GM23338 (cell line): ENCODE results near the gene DMD. TPM values are rescaled to one million over a fixed set of nuclear protein-coding genes. Genes with fewer than 3 reads are reported as not detected.

Experiments
- ATAC-seq: fragments of 200-7000 bp; cut with Tn5 transposase; 3 replicates; pipeline ENCODE4 v1.9.1; 2020
- DNase-seq: peaks from one replicate; pipeline ENCODE4 v3.0.0-alpha.2; 2015; ENCODE audit warnings: low spot score
- H2AFZ ChIP-seq: fragments of 200-600 bp; sonication (generic); 2 replicates; pipeline ENCODE4 v1.8.0; 2016; ENCODE audit warnings: antibody characterized with exemption, mild to moderate bottlenecking, moderate library complexity
- H3F3A ChIP-seq: fragments of 200-600 bp; sonication (generic); replicated peaks from 2 replicates; pipeline ENCODE4 v1.8.0; 2017; ENCODE audit warnings: antibody characterized with exemption, mixed run types, low read depth
- H3K27ac ChIP-seq: fragments of 200-600 bp; sonication (generic); 2 replicates; pipeline ENCODE4 v1.6.1; 2016; ENCODE audit warnings: low read depth
- H3K27me3 ChIP-seq: fragments of 200-600 bp; sonication (generic); 2 replicates; pipeline ENCODE4 v1.8.0; 2016; ENCODE audit warnings: mild to moderate bottlenecking, mixed run types, moderate library complexity; ENCODE audit not compliant: insufficient read depth
- H3K36me3 ChIP-seq: fragments of 200-600 bp; sonication (generic); 2 replicates; pipeline ENCODE4 v1.8.0; 2016; ENCODE audit warnings: mild to moderate bottlenecking; ENCODE audit not compliant: insufficient read depth
- H3K4me1 ChIP-seq: fragments of 200-600 bp; sonication (generic); 2 replicates; pipeline ENCODE4 v1.8.0; 2016; ENCODE audit warnings: mild to moderate bottlenecking, moderate library complexity; ENCODE audit not compliant: insufficient read depth
- H3K4me2 ChIP-seq: fragments of 200-600 bp; sonication (generic); 2 replicates; pipeline ENCODE4 v1.7.1; 2017; ENCODE audit warnings: mixed run types
- H3K4me3 ChIP-seq: fragments of 200-600 bp; sonication (generic); 2 replicates; pipeline ENCODE4 v1.6.1; 2016; ENCODE audit warnings: mixed run types
- H3K79me2 ChIP-seq: fragments of 200-600 bp; sonication (generic); replicated peaks from 2 replicates; pipeline ENCODE4 v1.8.0; 2017; ENCODE audit warnings: mild to moderate bottlenecking; ENCODE audit not compliant: insufficient read depth
- H3K9me2 ChIP-seq: fragments of 200-600 bp; sonication (generic); 2 replicates; pipeline ENCODE4 v1.8.0; 2017; ENCODE audit not compliant: insufficient read depth
- H4K20me1 ChIP-seq: fragments of 200-600 bp; sonication (generic); replicated peaks from 2 replicates; pipeline ENCODE4 v1.8.0; 2017; ENCODE audit warnings: mild to moderate bottlenecking; ENCODE audit not compliant: insufficient read depth
- H3K27ac Mint-ChIP-seq: 2 replicates; pipeline ENCODE4 v1.8.0; 2020; ENCODE audit warnings: inconsistent platforms, mild to moderate bottlenecking, moderate library complexity, mixed read lengths
- H3K27me3 Mint-ChIP-seq: 3 replicates; pipeline ENCODE4 v1.8.0; 2022; ENCODE audit warnings: low read depth, mild to moderate bottlenecking, moderate library complexity, mixed read lengths, inconsistent platforms; ENCODE audit not compliant: insufficient read depth, poor library complexity
- H3K36me3 Mint-ChIP-seq: 3 replicates; pipeline ENCODE4 v1.8.0; 2021; ENCODE audit warnings: low read depth, mild to moderate bottlenecking, inconsistent platforms, moderate library complexity, mixed read lengths
- H3K4me1 Mint-ChIP-seq: 3 replicates; pipeline ENCODE4 v1.8.0; 2020; ENCODE audit warnings: mild to moderate bottlenecking, inconsistent platforms, mixed read lengths
- H3K4me3 Mint-ChIP-seq: 3 replicates; pipeline ENCODE4 v1.8.0; 2021; ENCODE audit warnings: moderate library complexity, mild to moderate bottlenecking, inconsistent platforms, mixed read lengths
- H3K9me3 Mint-ChIP-seq: 3 replicates; pipeline ENCODE4 v1.8.0; 2020; ENCODE audit warnings: moderate library complexity, mild to moderate bottlenecking, inconsistent platforms, mixed read lengths
- CREB1 ChIP-seq: fragments of 250-450 bp; sonication (Bioruptor Pico); IDR thresholded peaks from 2 replicates; pipeline ENCODE4 v1.5.0; 2020; ENCODE audit warnings: low read depth, mild to moderate bottlenecking, moderate library complexity
- EZH2 ChIP-seq: fragments of 200-600 bp; sonication (generic); IDR thresholded peaks from one replicate; pipeline ENCODE4 v1.8.0; 2017; ENCODE audit warnings: antibody characterized with exemption, mild to moderate bottlenecking, low read depth; ENCODE audit not compliant: unreplicated experiment
- EZH2phosphoT487 ChIP-seq: fragments of 200-600 bp; sonication (generic); IDR thresholded peaks from one replicate; pipeline ENCODE4 v1.8.1; 2018; ENCODE audit warnings: antibody characterized with exemption; ENCODE audit not compliant: unreplicated experiment
- JUNB ChIP-seq: IDR thresholded peaks from one replicate; pipeline ENCODE4 v1.6.1; 2016; ENCODE audit warnings: antibody characterized with exemption; ENCODE audit not compliant: unreplicated experiment
- NANOG ChIP-seq: IDR thresholded peaks from 2 replicates; pipeline ENCODE4 v1.6.1; 2016; ENCODE audit warnings: antibody characterized with exemption, borderline replicate concordance
- POLR2AphosphoS5 ChIP-seq: IDR thresholded peaks from 2 replicates; pipeline ENCODE4 v1.6.1; 2016; ENCODE audit warnings: antibody characterized with exemption, low read depth
- STAT1 ChIP-seq: IDR thresholded peaks from one replicate; pipeline ENCODE4 v1.6.1; 2016; ENCODE audit warnings: antibody characterized with exemption; ENCODE audit not compliant: unreplicated experiment
- ZNF114 ChIP-seq: fragments of 250-450 bp; sonication (Bioruptor Pico); IDR thresholded peaks from 2 replicates; pipeline ENCODE4 v1.5.0; 2020; ENCODE audit warnings: mild to moderate bottlenecking, moderate library complexity
- ZNF331 ChIP-seq: fragments of 250-450 bp; sonication (Bioruptor Pico); IDR thresholded peaks from 2 replicates; pipeline ENCODE4 v1.5.0; 2020; ENCODE audit warnings: low read depth, mild to moderate bottlenecking, moderate library complexity
- polyA plus RNA-seq: library from polyadenylated mRNA; unstranded; fragments of >200 nt; fragmentation: Nextera tagmentation; extraction: Ambion mirVana; gene quantifications from 2 replicates; pipeline ENCODE4 v1.2.1, GENCODE V29; 2016
- total RNA-seq: library from RNA; depleted of rRNA; stranded (reverse); fragments of >200 nt; shearing (Covaris generic); gene quantifications from 2 replicates; pipeline ENCODE4 v1.2.3, GENCODE V29; 2014
- TF ChIP-seq, protein P1 (sequence below), 2 experiments: fragments of 200-600 bp in 1 of 2; sonication (generic) in 1 of 2; conservative IDR thresholded peaks; 2 replicates each; pipeline versions ENCODE4 v1.5.1 to v1.6.1; 2016 to 2017; ENCODE audit warnings: antibody characterized with exemption in 2 of 2, low read depth in 2 of 2, mild to moderate bottlenecking in 2 of 2, moderate library complexity in 1 of 2
- TF ChIP-seq, protein P2 (sequence below): IDR thresholded peaks from one replicate; pipeline ENCODE4 v1.6.1; 2018; ENCODE audit warnings: antibody characterized with exemption; ENCODE audit not compliant: unreplicated experiment
- TF ChIP-seq, protein P3 (sequence below): fragments of 250-450 bp; sonication (Bioruptor Pico); IDR thresholded peaks from 2 replicates; pipeline ENCODE4 v1.5.0; 2020; ENCODE audit warnings: mild to moderate bottlenecking, moderate library complexity
- TF ChIP-seq, protein P4 (sequence below): IDR thresholded peaks from 2 replicates; pipeline ENCODE4 v1.6.1; 2016; ENCODE audit warnings: antibody characterized with exemption

DMD gene
- total and polyA plus RNA-seq, 2 experiments from 2014 or later: 4.5 to 7.6 TPM

DNA sequence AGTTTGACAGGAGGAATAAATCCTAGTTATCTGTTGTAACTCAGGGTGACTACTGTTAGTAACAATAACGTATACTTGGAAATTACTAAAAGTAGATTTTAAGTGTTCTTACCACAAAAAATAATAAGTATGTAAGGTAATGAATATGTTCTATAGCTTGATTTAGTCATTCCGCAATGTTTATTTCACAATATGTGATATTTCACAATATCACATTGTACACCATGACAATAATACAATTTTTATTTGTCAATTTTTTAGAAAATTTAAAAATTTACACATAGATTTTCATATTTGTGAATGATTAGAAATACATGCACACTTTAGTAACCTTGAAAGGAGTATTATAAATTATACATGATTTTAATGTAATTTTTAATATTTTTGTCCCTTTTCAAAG lies 1326.8 kb downstream of the DMD start:
- H3K4me2 ChIP-seq: no peak overlapping the region

More for the DNA sequence above, 1326.8 kb downstream of the DMD start:
- Histone ChIP-seq H3K4me3 (no peak overlapping the region), H3K27ac (no peak overlapping the region), H4K20me1 (no peaks in the 10 kb centered on the region), H3K27me3 (no peaks in the 10 kb centered on the region), H2AFZ (no peak overlapping the region), H3K79me2 (no peaks in the 10 kb centered on the region), H3F3A (no peaks in the 10 kb centered on the region), H3K4me1 (no peaks in the 10 kb centered on the region), H3K9me2 (no peaks in the 10 kb centered on the region), H3K36me3 (no peaks in the 10 kb centered on the region)
- Mint-ChIP-seq H3K27me3 (no peaks in the 10 kb centered on the region), H3K4me3 (no peak overlapping the region), H3K9me3 (no peaks in the 10 kb centered on the region), H3K36me3 (no peaks in the 10 kb centered on the region), H3K4me1 (no peaks in the 10 kb centered on the region), H3K27ac (no peak overlapping the region)
- TF ChIP-seq EZH2phosphoT487 (no peak), NANOG (no peak), EZH2 (no peak), ZNF114 (no peak), ZNF331 (CRISPR knock-in tag) (no peak), POLR2AphosphoS5 (no peak), JUNB (no peak), CREB1 (CRISPR knock-in tag) (no peak), STAT1 (no peak)
- TF ChIP-seq, protein P1, sequence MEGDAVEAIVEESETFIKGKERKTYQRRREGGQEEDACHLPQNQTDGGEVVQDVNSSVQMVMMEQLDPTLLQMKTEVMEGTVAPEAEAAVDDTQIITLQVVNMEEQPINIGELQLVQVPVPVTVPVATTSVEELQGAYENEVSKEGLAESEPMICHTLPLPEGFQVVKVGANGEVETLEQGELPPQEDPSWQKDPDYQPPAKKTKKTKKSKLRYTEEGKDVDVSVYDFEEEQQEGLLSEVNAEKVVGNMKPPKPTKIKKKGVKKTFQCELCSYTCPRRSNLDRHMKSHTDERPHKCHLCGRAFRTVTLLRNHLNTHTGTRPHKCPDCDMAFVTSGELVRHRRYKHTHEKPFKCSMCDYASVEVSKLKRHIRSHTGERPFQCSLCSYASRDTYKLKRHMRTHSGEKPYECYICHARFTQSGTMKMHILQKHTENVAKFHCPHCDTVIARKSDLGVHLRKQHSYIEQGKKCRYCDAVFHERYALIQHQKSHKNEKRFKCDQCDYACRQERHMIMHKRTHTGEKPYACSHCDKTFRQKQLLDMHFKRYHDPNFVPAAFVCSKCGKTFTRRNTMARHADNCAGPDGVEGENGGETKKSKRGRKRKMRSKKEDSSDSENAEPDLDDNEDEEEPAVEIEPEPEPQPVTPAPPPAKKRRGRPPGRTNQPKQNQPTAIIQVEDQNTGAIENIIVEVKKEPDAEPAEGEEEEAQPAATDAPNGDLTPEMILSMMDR (conservative IDR thresholded peaks at IDR 0.05; ENCODE audit: low read depth in 2 of 2): no peak
- TF ChIP-seq, protein P2, sequence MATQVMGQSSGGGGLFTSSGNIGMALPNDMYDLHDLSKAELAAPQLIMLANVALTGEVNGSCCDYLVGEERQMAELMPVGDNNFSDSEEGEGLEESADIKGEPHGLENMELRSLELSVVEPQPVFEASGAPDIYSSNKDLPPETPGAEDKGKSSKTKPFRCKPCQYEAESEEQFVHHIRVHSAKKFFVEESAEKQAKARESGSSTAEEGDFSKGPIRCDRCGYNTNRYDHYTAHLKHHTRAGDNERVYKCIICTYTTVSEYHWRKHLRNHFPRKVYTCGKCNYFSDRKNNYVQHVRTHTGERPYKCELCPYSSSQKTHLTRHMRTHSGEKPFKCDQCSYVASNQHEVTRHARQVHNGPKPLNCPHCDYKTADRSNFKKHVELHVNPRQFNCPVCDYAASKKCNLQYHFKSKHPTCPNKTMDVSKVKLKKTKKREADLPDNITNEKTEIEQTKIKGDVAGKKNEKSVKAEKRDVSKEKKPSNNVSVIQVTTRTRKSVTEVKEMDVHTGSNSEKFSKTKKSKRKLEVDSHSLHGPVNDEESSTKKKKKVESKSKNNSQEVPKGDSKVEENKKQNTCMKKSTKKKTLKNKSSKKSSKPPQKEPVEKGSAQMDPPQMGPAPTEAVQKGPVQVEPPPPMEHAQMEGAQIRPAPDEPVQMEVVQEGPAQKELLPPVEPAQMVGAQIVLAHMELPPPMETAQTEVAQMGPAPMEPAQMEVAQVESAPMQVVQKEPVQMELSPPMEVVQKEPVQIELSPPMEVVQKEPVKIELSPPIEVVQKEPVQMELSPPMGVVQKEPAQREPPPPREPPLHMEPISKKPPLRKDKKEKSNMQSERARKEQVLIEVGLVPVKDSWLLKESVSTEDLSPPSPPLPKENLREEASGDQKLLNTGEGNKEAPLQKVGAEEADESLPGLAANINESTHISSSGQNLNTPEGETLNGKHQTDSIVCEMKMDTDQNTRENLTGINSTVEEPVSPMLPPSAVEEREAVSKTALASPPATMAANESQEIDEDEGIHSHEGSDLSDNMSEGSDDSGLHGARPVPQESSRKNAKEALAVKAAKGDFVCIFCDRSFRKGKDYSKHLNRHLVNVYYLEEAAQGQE: no peak
- TF ChIP-seq, protein P3, sequence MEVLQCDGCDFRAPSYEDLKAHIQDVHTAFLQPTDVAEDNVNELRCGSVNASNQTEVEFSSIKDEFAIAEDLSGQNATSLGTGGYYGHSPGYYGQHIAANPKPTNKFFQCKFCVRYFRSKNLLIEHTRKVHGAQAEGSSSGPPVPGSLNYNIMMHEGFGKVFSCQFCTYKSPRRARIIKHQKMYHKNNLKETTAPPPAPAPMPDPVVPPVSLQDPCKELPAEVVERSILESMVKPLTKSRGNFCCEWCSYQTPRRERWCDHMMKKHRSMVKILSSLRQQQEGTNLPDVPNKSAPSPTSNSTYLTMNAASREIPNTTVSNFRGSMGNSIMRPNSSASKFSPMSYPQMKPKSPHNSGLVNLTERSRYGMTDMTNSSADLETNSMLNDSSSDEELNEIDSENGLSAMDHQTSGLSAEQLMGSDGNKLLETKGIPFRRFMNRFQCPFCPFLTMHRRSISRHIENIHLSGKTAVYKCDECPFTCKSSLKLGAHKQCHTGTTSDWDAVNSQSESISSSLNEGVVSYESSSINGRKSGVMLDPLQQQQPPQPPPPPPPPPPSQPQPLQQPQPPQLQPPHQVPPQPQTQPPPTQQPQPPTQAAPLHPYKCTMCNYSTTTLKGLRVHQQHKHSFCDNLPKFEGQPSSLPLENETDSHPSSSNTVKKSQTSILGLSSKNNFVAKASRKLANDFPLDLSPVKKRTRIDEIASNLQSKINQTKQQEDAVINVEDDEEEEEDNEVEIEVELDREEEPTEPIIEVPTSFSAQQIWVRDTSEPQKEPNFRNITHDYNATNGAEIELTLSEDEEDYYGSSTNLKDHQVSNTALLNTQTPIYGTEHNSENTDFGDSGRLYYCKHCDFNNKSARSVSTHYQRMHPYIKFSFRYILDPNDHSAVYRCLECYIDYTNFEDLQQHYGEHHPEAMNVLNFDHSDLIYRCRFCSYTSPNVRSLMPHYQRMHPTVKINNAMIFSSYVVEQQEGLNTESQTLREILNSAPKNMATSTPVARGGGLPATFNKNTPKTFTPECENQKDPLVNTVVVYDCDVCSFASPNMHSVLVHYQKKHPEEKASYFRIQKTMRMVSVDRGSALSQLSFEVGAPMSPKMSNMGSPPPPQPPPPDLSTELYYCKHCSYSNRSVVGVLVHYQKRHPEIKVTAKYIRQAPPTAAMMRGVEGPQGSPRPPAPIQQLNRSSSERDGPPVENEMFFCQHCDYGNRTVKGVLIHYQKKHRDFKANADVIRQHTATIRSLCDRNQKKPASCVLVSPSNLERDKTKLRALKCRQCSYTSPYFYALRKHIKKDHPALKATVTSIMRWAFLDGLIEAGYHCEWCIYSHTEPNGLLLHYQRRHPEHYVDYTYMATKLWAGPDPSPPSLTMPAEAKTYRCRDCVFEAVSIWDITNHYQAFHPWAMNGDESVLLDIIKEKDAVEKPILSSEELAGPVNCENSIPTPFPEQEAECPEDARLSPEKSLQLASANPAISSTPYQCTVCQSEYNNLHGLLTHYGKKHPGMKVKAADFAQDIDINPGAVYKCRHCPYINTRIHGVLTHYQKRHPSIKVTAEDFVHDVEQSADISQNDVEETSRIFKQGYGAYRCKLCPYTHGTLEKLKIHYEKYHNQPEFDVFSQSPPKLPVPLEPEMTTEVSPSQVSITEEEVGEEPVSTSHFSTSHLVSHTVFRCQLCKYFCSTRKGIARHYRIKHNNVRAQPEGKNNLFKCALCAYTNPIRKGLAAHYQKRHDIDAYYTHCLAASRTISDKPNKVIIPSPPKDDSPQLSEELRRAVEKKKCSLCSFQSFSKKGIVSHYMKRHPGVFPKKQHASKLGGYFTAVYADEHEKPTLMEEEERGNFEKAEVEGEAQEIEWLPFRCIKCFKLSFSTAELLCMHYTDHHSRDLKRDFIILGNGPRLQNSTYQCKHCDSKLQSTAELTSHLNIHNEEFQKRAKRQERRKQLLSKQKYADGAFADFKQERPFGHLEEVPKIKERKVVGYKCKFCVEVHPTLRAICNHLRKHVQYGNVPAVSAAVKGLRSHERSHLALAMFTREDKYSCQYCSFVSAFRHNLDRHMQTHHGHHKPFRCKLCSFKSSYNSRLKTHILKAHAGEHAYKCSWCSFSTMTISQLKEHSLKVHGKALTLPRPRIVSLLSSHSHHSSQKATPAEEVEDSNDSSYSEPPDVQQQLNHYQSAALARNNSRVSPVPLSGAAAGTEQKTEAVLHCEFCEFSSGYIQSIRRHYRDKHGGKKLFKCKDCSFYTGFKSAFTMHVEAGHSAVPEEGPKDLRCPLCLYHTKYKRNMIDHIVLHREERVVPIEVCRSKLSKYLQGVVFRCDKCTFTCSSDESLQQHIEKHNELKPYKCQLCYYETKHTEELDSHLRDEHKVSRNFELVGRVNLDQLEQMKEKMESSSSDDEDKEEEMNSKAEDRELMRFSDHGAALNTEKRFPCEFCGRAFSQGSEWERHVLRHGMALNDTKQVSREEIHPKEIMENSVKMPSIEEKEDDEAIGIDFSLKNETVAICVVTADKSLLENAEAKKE (CRISPR knock-in tag): no peak
- TF ChIP-seq, protein P4, sequence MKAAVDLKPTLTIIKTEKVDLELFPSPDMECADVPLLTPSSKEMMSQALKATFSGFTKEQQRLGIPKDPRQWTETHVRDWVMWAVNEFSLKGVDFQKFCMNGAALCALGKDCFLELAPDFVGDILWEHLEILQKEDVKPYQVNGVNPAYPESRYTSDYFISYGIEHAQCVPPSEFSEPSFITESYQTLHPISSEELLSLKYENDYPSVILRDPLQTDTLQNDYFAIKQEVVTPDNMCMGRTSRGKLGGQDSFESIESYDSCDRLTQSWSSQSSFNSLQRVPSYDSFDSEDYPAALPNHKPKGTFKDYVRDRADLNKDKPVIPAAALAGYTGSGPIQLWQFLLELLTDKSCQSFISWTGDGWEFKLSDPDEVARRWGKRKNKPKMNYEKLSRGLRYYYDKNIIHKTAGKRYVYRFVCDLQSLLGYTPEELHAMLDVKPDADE: no peak
- ATAC-seq: no peak
- no peak for DNase-seq
